Subcutaneous abdominal adipose tissue (tissue), 5 donors: ENCODE results near the gene ARPC2.

ENCODE experiments used
- H3K27ac ChIP-seq: one replicate; pipeline ENCODE4 v1.7.0; 2013; ENCODE audit warnings: low read depth, mild to moderate bottlenecking, inconsistent platforms, low read length, moderate library complexity
- H3K27me3 ChIP-seq, 5 donors: one replicate each; pipeline ENCODE4 v1.7.0; 2013; ENCODE audit warnings: low read length in 5 of 5, inconsistent platforms in 1 of 5; ENCODE audit not compliant: control insufficient read depth in 5 of 5, insufficient read depth in 4 of 5
- H3K36me3 ChIP-seq, 5 donors: one replicate each; pipeline ENCODE4 v1.7.0; 2013; ENCODE audit warnings: low read length in 5 of 5; ENCODE audit not compliant: control insufficient read depth in 5 of 5, insufficient read depth in 5 of 5
- H3K4me1 ChIP-seq, 5 donors: one replicate each; pipeline ENCODE4 v1.7.0; 2013; ENCODE audit warnings: low read length in 5 of 5, mild to moderate bottlenecking in 3 of 5, moderate library complexity in 1 of 5; ENCODE audit not compliant: control insufficient read depth in 5 of 5, insufficient read depth in 5 of 5
- H3K4me3 ChIP-seq, 5 donors: one replicate each; pipeline ENCODE4 v1.7.0; 2013; ENCODE audit warnings: low read length in 5 of 5, low read depth in 1 of 5
- H3K9ac ChIP-seq, 5 donors: one replicate each; pipeline ENCODE4 v1.7.0; 2013; ENCODE audit warnings: low read length in 5 of 5, mild to moderate bottlenecking in 4 of 5, moderate library complexity in 3 of 5
- H3K9me3 ChIP-seq, 5 donors: one replicate each; pipeline ENCODE4 v1.7.0; 2013; ENCODE audit warnings: low read length in 5 of 5; ENCODE audit not compliant: control insufficient read depth in 5 of 5
- donor health status: healthy.
- donor health status: healthy.
- donor health status: healthy.
- donor health status: healthy.
- donor health status: healthy.

Gene ARPC2

GRCh38 chr2:218292048-218293014 is 75.3 kb downstream of the ARPC2 start, which contains the start of gene TMBIM1:
Gene TMBIM1 (minus strand): TSS chr2:218292503. CDS start chr2:218282141, 10,362 bp downstream.
- Histone ChIP-seq H3K4me1 (peaks cover 17 to 63% (median 56%) of the 10 kb centered on the region in 5 donors), H3K9me3 (peaks cover 0 to 3% (median 0%) of the 10 kb centered on the region in 5 donors), H3K4me3 (peak within 1 kb of the TSS; percentile 89 to 95 (median 92))

GRCh38 chr2:218293715-218294429 is 76.9 kb downstream of the ARPC2 start:
- Histone ChIP-seq H3K27ac (peak overlapping the region; percentile 29), H3K9ac (no peak overlapping the region), H3K4me3 (no peak overlapping the region), H3K4me1 (peaks cover 18 to 58% (median 48%) of the 10 kb centered on the region in 5 donors), H3K9me3 (peaks cover 0 to 3% (median 0%) of the 10 kb centered on the region in 5 donors), H3K27me3 (peaks cover 0 to 5% (median 0%) of the 10 kb centered on the region in 5 donors), H3K36me3 (no peaks in the 10 kb centered on the region)

More at GRCh38 chr2:218292048-218293014, 75.3 kb downstream of the ARPC2 start, which contains the start of gene TMBIM1:
- H3K27me3 ChIP-seq: peaks cover 0 to 5% (median 0%) of the 10 kb centered on the region in 5 donors
- H3K36me3 ChIP-seq: no peaks in the 10 kb centered on the region
- peak within 1 kb of the TSS; percentile 96 to 100 (median 100) for H3K9ac ChIP-seq
- peak within 1 kb of the TSS; percentile 100 for H3K27ac ChIP-seq

- peaks cover 0 to 3% (median 0%) of the 10 kb centered on the region in 5 donors for H3K9me3 ChIP-seq
- H3K4me3 ChIP-seq: no peak overlapping the region
- H3K36me3 ChIP-seq: no peaks in the 10 kb centered on the region
- peaks cover 0 to 5% (median 0%) of the 10 kb centered on the region in 5 donors for H3K27me3 ChIP-seq
- no peak overlapping the region for H3K27ac ChIP-seq
- H3K4me1 ChIP-seq: peaks cover 18 to 54% (median 42%) of the 10 kb centered on the region in 5 donors
- no peak overlapping the region for H3K9ac ChIP-seq
These were observed 77.5 kb downstream of the ARPC2 start for GRCh38 chr2:218294430-218295022.

- H3K36me3 ChIP-seq: no peaks in the 10 kb centered on the region
- H3K4me3 ChIP-seq: no peak overlapping the region
- H3K27me3 ChIP-seq: peaks cover 0 to under 1% (median 0%) of the 10 kb centered on the region in 5 donors
- no peak overlapping the region for H3K27ac ChIP-seq
- H3K4me1 ChIP-seq: peaks cover 13 to 49% (median 37%) of the 10 kb centered on the region in 5 donors
- H3K9me3 ChIP-seq: peaks cover 0 to under 1% (median 0%) of the 10 kb centered on the region in 5 donors
- H3K9ac ChIP-seq: no peak overlapping the region
These were observed 78.0 kb downstream of the ARPC2 start for GRCh38 chr2:218295029-218295428.

- Histone ChIP-seq H3K27ac (no peak overlapping the region), H3K4me3 (no peak overlapping the region), H3K9me3 (no peaks in the 10 kb centered on the region), H3K27me3 (no peaks in the 10 kb centered on the region), H3K9ac (no peak overlapping the region), H3K4me1 (peaks cover 3 to 38% (median 25%) of the 10 kb centered on the region in 5 donors), H3K36me3 (no peaks in the 10 kb centered on the region)
These were observed 79.2 kb downstream of the ARPC2 start for GRCh38 chr2:218296200-218296599.

- no peak overlapping the region for H3K27ac ChIP-seq
- H3K27me3 ChIP-seq: no peaks in the 10 kb centered on the region
- H3K9me3 ChIP-seq: no peaks in the 10 kb centered on the region
- no peaks in the 10 kb centered on the region for H3K36me3 ChIP-seq
- H3K4me3 ChIP-seq: no peak overlapping the region
- H3K4me1 ChIP-seq: peaks cover 3 to 32% (median 19%) of the 10 kb centered on the region in 5 donors
- H3K9ac ChIP-seq: no peak overlapping the region
These were observed 79.9 kb downstream of the ARPC2 start for GRCh38 chr2:218296847-218297246.

- peak overlapping the region; percentile 49 for H3K27ac ChIP-seq
- no peak overlapping the region for H3K4me3 ChIP-seq
- H3K36me3 ChIP-seq: no peaks in the 10 kb centered on the region
- no peaks in the 10 kb centered on the region for H3K27me3 ChIP-seq
- peaks cover 3 to 24% (median 12%) of the 10 kb centered on the region in 5 donors for H3K4me1 ChIP-seq
- H3K9ac ChIP-seq: peak overlapping the region in 2 of 5 donors; percentile 17 to 48
- H3K9me3 ChIP-seq: no peaks in the 10 kb centered on the region
These were observed 81.4 kb downstream of the ARPC2 start for GRCh38 chr2:218298314-218298875.

- Histone ChIP-seq H3K36me3 (no peaks in the 10 kb centered on the region), H3K27me3 (no peaks in the 10 kb centered on the region), H3K4me3 (no peak overlapping the region), H3K9ac (no peak overlapping the region), H3K27ac (no peak overlapping the region), H3K4me1 (peaks cover 3 to 12% (median 8%) of the 10 kb centered on the region in 5 donors), H3K9me3 (no peaks in the 10 kb centered on the region)
These were observed 83.2 kb downstream of the ARPC2 start for GRCh38 chr2:218300141-218300540.

- Histone ChIP-seq H3K27ac (no peak overlapping the region), H3K27me3 (no peaks in the 10 kb centered on the region), H3K4me1 (peaks cover 3 to 11% (median 5%) of the 10 kb centered on the region in 5 donors), H3K9me3 (no peaks in the 10 kb centered on the region), H3K9ac (no peak overlapping the region), H3K4me3 (no peak overlapping the region), H3K36me3 (no peaks in the 10 kb centered on the region)
These were observed 84.3 kb downstream of the ARPC2 start for GRCh38 chr2:218301176-218301819.
